HG02610 (cell line): ENCODE data around the gene SEMA4D.
"Not testable (repeated sequence)": the region's sequence is repeated elsewhere in the genome, so short reads cannot be mapped to it uniquely, and the experiment has no call there.

ENCODE experiments used
- ATAC-seq: cut with Tn5 transposase; IDR thresholded peaks from one replicate; pipeline ENCODE4 v1.9.1; 2021; ENCODE audit warnings: mild to moderate bottlenecking, moderate library complexity; ENCODE audit not compliant: unreplicated experiment

SEMA4D gene

DNA sequence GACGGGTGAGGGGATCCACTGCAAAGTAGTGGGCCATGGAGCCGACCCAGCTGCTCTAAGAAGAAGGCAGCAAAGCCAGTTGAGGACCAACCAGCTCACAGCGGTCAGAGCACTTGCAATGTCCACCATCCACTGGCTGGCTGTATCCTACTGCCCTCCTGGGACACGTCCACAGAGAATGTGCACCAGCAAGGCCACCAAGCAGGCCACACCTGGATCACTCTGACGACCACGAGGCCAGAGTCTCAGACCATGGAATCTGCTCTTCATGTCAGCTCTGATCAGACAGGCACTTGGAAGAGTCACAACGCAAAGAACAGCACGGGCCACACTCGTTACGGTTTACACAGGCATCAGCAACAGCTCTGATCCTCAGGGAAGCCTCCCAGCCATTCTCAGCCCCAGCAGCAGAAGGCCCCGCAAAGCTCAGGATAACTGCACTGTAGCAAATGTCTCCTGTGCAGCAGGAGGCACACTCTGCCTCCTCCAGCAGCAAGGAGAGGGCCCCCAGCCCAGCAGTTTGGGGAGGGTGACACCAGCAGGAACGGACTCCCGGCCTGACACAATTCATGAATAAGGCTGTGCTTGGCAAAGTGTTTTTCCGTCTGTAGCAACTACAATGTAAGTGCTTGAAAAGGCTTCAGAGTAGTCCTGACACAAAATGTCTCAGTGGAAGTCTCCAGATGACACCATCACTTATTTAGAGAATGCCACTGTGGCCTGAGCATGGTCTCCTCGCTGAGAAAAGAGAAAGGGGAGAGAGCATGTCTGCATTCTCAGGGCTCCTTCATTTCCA is 15.7 kb downstream of the SEMA4D start:
- no peak for ATAC-seq

DNA sequence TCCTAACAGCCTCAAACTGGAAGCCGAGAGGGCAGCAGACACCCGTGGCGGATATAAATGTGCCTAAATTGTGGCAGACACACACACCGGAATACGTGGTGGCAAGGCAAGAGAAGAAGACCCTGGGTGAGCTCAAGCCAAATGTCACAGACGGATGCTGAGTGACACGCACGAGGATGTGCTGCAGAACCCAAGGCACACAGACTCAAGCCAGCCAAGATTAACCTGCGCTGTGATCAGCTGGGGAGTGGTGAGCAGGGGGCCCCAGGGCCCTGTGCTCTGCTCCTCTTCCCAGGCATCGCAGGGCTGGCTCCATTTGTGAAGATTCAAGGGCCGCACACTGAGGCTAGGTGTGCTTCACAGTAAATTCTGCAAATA is 16.4 kb downstream of the SEMA4D start:
- no peak for ATAC-seq

DNA sequence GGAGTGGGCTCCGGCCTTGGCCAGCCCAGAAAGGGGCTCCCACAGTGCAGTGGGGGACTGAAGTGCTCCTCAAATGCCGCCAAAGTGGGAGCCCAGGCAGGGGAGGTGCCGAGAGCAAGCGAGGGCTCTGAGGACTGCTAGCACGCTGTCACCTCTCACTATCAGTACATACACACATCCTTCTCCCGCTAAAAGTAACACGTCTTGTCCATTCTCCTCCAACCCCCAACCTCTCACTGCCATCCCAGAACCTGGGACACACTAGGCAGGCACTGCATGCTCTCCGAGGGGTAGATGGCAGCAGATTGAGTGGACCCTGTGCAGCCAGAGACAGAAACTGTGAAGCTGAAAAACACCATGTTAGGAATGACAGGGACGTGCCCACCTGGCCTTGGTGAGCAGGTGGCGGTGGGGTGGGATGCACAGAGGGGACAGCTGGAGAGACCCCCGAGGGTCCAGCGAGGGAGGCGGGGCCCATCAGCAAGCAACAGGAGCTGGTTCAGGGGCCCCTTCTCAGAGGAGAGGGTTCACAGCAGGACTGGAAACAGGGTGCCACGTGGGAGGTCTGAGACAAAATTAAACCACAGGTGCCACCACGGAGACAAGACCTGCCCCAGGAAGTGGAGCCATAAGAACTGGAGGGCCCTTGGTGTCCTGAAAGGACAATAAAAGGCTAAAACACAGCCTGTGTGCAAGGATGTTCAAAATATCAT is 16.9 kb downstream of the SEMA4D start:
- no peak for ATAC-seq

DNA sequence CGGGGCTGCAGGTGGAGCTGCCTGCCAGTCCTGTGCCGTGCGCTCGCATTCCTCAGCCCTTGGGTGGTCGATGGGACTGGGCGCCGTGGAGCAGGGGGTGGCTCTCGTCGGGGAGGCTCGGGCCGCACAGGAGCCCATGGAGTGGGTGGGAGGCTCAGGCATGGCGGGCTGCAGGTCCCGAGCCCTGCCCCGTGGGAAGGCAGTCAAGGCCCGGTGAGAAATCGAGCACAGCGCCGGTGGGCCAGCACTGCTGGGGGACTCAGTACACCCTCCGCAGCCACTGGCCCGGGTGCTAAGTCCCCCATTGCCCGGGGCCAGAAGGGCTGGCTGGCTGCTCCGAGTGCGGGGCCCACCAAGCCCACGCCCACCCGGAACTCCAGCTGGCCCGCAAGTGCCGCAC is 17.5 kb downstream of the SEMA4D start:
- not testable (repeated sequence) for ATAC-seq

DNA sequence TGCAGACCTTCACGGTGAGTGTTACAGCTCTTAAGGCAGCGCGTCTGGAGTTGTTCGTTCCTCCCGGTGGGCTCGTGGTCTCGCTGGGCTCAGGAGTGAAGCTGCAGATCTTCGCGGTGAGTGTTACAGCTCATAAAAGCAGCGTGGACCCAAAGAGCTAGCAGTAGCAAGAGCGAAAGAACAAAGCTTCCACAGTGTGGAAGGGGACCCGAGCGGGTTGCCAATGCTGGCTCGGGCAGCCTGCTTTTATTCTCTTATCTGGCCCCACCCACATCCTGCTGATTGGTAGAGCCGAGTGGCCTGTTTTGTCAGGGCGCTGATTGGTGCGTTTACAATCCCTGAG is 18.3 kb downstream of the SEMA4D start:
- ATAC-seq: not testable (repeated sequence)

DNA sequence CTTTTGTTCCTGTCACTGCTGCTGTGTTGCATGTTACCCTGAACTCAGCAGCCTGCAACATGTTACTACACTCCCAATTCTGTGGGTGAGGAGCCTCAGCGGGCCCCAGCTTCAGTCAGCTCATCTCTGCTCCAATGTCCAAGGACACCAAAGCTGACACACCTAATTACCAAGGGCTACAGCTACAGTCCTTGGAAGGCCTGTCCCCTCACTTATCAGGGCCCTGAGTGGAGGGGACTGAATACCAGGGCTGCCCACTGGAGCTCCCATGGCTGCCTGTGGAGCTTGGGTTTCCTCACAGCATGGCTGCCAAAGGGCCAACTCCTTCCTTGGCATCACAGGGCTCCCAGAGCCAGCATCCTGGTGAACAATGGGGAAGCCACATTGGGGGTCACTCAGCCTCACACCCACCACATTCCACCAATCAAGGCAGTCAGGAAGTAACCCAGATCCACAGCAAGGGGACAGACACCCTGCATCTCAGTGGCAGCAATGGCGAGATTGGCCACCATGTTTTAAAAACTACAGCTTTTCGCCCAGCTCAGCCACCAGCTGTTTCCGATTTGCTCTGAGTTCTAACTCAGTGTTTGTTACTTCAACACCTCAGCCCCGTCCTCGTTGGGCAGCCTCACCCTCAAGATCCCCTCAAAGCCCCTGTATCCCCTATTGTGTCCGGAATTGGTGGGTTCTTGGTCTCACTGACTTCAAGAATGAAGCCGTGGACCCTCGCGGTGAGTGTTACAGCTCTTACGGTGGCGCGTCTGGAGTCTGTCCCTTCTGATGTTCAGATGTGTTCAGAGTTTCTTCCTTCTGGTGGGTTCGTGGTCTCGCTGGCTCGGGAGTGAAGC is 18.9 kb downstream of the SEMA4D start:
- no peak for ATAC-seq

DNA sequence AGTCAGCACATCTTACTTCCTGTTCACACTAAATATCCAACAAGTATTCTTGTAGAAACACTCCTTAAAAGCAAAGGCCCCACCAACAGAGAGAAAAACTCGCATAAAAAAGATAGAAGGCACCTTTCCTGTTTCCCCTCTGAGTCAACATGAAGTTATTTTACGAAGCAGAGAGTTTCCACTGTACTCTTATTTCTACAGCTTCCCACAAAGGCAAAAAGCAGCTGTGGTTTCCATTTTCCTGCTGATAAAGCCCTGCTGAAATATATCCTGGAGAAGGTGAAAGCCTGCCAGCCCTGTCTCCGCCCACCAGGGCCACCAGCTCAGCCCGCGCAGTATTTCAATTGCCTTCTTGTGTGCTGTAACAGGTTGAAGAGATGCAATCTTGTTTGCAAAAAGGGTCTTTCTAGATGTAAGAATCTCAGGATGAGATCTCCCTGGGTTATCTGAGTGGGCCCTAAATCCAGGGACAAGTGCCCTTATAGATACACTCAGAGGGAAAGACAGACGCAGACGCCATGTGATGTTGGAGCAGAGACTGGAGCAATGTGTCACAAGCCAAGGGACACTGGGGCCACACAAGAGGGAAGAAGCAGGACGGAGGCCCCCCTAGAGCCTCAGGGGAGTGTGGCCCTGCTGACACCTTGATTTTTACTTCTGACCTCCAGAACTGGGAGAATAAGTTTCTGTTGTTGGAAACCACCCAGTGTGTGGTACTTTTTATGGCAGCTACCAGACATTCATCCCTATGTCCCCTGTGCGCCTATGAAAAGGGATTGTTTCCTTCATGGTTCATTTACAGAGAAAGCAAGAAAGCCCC is 19.9 kb downstream of the SEMA4D start:
- ATAC-seq: no peak

DNA sequence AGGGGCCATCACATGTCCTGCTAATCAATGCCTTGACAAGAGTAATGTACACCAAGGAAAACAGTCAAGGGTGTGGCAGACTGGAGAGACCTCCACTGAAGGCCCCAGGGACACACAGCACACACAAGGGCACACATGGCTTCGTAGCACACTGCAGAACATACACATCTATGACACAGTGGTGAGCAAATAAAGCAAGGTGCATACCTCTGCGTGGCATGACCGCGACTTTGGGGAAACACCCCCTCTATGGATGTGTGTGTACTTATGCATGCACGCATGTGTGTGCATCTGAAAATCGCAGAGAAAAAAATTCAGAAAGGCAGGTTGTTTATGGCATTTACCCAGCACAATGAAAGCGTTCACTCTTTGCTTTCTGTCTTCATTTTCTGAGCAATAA is 20.5 kb downstream of the SEMA4D start:
- no peak for ATAC-seq

DNA sequence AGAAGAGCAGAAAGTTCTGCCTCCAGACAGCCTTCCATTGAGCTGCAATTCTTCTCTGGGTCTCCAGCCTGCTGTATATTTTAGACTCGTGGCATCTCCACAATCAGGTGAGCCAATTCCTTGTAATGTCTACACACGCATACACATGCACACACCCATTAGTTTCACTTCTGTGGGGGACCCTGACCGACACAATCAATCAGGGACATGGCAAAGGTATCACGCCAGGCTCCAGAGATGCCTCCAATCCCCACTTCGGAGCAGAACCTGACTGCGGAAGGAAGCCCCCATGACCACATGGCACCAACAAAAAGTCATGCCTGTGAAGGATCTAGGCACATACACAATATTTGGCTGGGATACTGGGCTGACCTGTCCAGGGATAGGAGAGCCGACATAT is 21.4 kb downstream of the SEMA4D start:
- ATAC-seq: no peak

DNA sequence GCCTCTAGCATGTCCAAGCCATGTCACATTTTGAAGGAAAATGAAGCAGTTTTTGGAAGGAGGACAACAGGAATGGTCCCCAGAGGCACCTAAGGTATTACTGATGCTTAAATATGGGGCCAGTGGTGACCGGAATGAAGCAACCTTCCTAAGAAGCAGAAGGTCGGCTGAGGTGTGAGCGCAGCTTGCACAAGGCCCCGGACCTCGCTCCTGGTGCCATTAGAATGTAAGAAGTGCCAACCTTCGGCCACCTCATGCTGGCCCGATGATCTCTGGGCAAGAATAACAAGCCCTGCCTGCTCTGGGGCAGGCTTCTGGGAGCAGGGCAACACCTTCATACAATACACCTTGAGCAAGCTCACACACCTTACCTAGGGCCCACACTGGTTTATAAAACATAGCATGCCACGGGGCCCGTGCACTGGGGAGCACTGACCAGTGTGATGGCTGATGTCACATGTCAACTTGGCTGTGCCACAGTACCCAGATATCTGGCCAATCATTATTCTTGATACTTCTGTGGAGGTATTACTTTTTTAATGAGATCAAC is 21.9 kb downstream of the SEMA4D start:
- ATAC-seq: no peak

DNA sequence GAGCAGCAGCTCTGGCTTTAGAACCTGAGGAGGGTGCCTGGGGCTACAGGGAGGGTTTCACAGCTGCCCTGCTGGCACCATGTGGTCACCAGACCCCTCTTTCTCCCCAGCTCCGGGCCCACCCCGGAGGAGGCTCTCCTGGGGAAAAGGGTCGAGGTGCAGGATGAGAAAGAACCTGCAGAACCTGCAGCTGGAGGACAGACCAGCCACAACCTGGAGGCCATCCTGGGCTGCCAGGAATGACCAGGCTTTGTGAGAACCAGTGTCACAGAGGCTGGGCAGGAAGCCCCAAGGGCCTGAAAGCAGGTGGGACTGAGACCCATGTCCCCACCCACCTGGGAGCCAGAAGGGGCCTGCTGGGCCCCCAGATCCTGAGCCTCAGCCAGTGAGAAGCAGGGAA is 23.0 kb downstream of the SEMA4D start:
- no peak for ATAC-seq

DNA sequence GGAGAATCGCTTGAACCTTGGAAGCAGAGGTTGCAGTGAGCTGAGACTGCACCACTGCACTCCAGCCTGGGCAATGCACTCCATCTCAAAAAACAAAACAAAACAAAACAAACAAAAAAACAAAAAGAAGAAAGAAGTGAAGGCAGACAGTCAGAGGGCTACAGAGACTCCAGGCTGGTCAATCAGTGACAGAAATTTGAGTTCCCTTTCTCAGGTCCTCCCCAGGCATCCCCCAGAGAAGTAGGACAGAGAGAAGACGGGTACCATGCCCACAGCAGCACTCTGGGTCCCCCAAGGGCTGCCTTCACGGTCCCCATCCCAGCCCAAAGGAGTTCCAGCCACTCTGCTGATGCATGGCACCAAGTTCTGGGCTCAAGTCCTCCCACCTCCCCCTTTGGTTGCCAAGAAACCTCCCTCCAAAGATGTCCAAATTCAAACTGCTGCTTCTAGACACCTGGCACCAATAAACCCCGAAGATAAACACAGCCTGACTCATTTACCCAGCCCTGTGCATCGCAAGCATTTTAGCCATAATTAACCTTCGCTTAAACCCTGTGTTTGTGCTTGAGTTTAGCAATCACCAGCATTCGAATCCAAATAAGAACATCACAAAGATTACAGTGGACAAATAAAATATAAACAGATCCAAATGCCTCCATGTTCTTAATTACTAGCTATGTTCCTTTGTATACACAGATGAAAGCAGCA is 24.0 kb downstream of the SEMA4D start:
- ATAC-seq: no peak

DNA sequence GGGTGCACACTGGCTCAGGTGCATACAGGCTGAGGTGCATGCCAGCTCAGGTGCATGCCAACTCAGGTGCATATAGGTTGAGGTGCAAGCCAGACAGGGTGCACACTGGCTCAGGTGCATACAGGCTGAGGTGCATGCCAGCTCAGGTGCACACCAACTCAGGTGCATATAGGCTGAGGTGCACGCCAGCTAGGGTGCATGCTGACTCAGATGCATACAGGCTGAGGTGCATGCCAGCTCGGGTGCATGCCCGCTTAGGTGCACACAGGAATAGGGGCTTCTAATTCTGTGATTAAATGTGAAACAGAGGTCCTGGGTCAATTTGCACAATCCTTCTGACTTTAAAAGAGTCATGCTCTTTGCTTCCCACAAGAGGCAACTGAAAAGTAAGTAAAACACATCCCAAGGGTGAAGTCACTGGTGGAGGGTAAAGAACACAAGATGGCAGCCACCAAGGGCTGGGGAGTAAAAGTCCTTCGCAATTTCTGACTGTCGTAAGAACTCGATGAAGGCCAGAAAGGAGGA is 26.1 kb downstream of the SEMA4D start:
- not testable (repeated sequence) for ATAC-seq

DNA sequence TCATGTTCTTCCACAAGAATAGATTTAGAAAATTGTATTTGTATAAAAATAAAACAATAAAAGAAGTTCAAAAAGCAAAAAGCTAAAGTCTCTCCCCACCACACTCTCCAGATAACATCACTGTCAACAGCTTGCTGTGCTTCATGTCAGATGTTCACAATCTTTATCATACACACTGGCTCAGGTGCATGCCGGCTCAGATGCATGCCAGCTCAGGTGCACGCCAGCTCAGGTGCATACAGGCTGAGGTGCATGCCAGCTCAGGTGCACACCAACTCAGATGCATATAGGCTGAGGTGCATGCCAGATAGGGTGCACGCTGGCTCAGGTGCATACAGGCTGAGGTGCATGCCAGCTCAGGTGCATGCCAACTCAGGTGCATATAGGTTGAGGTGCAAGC is 26.5 kb downstream of the SEMA4D start:
- ATAC-seq: no peak

DNA sequence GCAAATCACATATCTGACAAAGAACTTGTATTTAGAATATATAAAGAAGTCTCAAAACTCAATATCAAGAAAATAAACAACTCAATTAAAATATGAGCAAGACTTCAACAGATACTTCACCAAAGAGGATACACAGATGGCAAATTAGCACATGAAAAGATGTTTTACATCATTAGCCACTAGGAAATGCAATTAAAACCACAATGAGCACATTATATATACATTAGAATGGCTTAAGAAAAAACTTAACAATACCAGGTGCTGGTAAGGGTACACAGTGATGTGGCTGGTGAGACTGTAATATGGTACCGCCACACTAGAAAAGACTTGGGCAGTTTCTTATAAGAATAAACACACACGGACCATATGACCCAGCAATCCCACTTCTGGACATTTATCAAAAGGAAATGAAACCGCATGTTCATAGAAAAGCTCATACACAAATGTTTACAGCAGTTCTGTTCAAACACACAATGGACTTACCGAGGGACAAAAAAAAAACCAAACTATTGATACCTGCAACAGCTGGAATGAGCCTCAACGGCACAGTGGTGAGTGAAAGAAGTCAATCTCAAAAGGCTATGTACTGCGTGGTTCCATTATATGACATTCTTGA is 27.6 kb downstream of the SEMA4D start:
- no peak for ATAC-seq

DNA sequence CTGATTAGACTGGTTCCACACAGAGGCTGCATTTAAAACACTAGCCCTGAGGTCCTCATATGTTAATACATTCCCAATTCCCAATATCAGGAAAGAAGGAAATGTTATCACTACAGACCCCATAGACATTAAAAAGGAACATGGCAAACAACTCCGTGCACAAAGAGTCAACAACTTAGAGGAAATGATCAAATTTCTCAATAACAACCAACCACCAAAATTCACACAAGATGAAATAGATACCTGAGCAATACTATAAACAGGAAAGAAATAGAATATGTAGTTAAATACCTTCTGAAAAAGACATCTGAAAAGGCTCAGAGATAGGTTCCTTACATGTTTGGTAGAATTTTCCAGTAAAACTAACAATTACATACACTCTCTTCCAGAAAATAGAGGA is 28.9 kb downstream of the SEMA4D start:
- no peak for ATAC-seq

DNA sequence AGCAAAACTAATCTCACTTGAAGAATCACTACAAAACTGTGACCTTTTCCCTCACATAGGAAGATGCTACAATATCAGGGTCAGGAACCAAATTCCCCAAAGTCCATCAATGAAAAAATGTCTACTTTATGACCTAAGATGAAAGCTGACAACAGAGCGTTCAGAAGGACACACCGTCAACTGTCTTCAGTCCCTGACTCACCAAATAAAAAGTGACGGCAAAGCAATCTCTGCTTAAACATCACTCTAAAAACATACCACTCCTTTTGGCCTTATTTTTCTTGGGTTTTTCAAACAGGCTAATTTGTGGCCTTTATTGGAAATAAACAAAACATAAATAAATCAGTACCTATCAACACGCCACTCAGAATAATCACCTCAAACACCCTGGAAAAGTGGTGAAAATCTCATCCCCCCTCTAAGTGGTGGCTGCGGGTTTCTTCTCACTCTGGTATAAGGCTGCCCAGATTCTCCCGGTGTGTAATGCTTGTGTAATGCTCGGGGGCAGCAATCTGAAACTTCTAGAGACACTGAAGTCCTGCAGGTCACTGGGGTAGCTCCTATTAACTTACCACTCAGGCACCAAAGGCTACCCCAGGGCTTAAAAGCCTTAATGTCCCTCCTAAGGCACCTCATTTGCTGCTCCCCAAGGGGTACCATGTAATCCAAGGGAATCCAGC is 29.5 kb downstream of the SEMA4D start:
- ATAC-seq: no peak

DNA sequence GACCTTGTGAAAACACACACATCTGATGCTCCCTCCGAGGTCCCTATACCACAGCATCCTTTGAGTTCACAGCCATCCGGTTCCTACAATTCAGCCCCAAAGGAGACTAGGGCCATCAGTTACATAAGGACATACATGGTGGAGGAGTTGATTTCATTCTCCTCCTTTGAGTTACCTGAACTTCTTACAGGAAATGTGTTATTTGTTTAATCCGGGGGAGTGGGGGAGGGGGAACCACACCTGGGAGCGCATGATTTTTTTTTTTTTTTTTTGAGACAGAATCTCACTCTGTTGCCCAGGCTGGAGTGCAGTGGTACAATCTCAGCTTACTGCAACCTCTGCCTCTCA is 30.7 kb downstream of the SEMA4D start:
- ATAC-seq: peak; percentile 6
